Endometrium (tissue), 2 donors: ENCODE results near the gene YAE1.

Experiments used
- FAIRE-seq: peaks from 2 replicates; lab custom pipeline; 2012; peaks lifted over from hg19 to GRCh38; lab: Jason Lieb, UNC
- donor health status: control.
- donor health status: control.

The YAE1 gene

GRCh38 chr7:39608278-39608677 lies 42.1 kb downstream of the YAE1 start:
- FAIRE-seq, result no peak

GRCh38 chr7:39609113-39609934 lies 43.1 kb downstream of the YAE1 start:
- FAIRE-seq, result no peak

- no peak for FAIRE-seq
Observed at GRCh38 chr7:39609935-39610263, 43.7 kb downstream of the YAE1 start.

GRCh38 chr7:39613577-39613976 lies 47.4 kb downstream of the YAE1 start:
- FAIRE-seq, result no peak

GRCh38 chr7:39614299-39614698 lies 48.1 kb downstream of the YAE1 start:
- no peak for FAIRE-seq

- no peak for FAIRE-seq
Observed at GRCh38 chr7:39615350-39615975, 49.3 kb downstream of the YAE1 start.

- no peak for FAIRE-seq
Observed at GRCh38 chr7:39616138-39616537, 49.9 kb downstream of the YAE1 start.

GRCh38 chr7:39617005-39617404 lies 50.8 kb downstream of the YAE1 start:
- no peak for FAIRE-seq

- no peak for FAIRE-seq
Observed at GRCh38 chr7:39618868-39619267, 52.7 kb downstream of the YAE1 start.

- no peak for FAIRE-seq
Observed at GRCh38 chr7:39620486-39620885, 54.3 kb downstream of the YAE1 start.

- FAIRE-seq, result no peak
Observed at GRCh38 chr7:39621261-39621660, 55.1 kb downstream of the YAE1 start.

GRCh38 chr7:39621784-39622411 lies 55.7 kb downstream of the YAE1 start:
- no peak for FAIRE-seq
